SKM-1 (cell line): ENCODE data around the gene SLC7A5.
"Not testable (repeated sequence)": the region's sequence is repeated elsewhere in the genome, so short reads cannot be mapped to it uniquely, and the experiment has no call there.

ENCODE experiments used
- DNase-seq: peaks from one replicate; lab custom pipeline; 2025; ENCODE audit not compliant: unreplicated experiment; lab: John Stamatoyannopoulos, UW

The SLC7A5 gene

DNA sequence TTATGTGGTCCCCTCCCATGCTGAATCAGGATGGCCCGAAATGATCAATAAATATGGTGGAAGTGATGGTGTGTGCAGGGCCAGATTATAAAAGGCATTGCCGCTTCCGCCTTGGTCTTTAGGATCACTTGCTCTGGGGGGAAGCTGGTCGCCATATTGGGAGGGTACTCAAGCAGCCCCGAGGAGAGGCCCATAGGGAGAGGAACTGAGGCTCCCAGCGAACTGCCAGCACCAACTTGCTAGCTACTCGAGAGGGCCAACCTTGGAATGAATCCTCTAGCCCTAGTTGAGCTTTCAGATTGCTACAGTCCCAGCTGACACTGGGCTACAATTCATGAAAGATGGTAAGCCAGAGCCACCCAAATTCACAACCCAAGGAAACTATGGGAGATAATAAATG lies 19.0 kb upstream of the SLC7A5 start:
- DNase-seq, result not testable (repeated sequence)

DNA sequence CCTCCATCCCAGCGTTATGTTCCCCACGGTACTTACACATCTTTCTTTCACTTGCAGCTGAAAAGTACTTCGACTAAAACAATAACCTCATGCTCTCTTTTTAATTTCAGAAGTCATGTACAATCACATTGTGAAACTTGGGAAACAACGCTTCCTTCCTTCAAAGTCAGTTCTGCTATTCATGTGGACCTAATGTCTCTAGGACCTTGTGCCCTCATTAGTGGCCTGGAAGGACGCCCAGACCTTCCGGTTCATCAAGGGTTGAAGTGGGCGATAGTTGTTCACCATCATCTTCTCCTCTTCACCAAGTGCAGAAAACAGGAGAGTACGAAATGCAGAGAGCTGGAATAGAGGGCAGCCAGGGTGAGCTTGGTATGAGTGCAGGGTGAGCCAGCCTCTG lies 18.6 kb upstream of the SLC7A5 start:
- DNase-seq, result not testable (repeated sequence)

DNA sequence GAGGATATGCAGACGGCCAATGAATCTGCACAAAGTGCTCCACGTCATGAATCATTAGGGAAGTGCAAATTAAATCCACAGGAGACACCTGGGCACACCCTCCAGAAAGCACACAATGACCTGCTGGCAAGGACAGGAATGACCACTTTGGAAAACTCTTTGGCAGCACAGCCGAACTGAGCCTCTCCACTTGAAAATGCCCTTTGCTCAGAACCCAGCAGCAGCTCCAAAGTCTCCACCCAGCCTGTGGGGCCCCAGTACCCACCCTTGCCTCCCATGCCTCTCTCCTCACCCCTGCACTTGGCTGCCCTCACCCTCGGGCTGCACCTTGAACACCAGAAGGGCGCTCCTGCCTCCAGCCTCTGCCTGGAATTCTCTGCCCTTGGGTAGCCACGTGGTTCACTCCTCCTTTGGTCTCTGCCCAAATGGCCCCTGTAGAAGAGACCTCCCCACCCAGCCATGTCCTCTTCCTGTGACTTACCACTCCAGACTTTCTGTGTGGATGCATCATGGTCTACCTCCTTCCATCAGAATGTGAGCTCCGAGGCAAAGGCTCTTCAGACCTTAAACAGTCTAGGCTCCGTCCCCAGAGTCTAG lies 16.2 kb upstream of the SLC7A5 start:
- not testable (repeated sequence) for DNase-seq

DNA sequence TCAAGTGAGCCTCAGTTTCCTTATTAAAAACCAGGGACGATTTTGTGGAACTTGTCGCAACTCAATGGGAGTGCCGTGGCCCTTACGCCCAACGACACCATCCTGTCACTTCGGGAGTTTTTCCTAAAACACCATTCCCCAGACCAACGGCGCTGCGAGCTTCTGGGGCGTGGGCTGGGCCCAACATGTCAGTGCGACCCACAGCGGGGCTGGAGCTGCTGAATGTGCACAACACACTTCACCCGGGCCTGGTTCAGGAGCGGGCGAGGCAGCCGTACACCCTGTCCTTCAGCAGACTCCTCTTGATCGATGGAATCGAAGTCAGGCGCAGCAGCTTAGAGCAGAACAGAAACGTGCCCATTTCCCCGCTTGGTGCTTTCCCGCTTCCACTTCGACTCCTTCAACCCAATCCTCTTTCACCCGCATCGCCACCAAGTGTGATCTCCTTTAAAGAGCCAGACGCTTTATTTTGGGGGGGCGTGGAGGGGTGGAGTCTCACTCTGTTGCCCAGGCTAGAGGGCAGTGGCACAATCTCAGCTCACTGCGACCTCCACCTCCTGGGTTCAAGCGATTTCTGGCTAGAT lies 13.2 kb upstream of the SLC7A5 start:
- no peak for DNase-seq

DNA sequence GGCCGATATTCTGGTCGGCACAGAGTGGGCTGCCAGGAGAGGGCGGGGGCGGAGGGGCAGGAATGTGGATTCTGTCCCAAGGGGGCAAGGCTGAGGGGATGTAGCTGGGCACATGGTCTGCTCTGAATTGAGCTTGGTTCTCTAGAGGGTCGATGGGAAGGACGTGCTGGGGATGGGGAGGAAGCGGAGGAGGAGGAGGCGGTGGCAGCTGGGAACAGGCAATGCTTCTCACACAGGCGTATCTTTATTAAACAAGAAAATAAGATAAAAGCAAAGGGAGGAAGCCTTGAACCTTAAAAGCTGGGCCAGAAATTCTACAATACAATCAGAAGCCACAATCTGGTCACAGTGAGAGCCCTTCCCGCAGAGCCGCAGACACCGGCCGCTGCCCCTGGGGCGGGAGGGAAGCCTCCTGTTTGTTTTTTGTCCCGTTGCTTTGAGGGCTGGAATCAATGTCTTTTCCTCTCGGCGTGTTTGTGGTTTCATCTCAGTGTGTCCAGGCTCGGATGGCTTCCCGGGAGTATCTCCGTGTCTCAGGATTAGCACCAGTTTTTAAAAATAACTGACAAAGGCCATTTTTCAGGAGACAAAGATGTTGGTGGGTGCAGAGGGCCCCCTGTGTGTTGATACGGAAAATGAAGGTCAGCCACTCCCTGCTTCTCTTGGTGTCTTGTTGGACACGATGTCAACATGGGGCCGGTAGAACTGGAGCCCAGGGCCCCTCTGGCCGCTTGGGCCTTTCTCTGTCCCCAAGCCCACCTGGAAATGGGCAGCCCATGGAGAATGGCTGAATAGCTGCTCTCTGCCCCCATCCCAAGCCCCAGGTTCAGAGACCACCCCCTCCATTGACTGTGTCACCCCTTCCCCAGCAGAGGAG lies 12.3 kb upstream of the SLC7A5 start:
- DNase-seq, result no peak

DNA sequence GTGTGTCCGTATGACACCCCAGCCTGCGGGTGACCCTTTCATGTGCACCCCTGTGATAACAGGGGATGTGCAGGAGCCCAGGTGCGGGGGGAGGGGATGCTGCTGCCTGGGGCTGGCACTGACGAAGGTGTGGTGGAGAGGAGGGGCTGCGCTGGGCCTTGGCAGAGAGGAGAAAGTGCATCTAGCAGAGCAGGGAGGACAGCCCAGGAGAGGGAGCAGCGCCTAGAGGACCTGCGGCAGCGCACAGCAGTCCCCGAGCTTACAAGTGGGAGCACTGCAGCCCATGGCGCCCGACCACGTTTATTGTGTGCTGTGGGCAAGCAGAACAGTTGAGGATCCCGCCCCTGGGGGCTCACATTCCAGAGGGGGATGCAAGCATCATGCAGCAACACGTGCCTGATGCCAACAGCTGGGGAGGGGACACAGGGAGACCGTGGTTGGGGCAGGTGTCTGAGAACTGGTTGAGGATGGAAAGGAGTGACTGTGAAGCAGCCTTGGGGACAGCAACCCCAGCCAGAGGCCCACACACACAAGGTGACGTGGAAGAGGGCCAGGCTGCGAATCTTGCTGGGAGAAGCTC lies 10.9 kb upstream of the SLC7A5 start:
- no peak for DNase-seq

DNA sequence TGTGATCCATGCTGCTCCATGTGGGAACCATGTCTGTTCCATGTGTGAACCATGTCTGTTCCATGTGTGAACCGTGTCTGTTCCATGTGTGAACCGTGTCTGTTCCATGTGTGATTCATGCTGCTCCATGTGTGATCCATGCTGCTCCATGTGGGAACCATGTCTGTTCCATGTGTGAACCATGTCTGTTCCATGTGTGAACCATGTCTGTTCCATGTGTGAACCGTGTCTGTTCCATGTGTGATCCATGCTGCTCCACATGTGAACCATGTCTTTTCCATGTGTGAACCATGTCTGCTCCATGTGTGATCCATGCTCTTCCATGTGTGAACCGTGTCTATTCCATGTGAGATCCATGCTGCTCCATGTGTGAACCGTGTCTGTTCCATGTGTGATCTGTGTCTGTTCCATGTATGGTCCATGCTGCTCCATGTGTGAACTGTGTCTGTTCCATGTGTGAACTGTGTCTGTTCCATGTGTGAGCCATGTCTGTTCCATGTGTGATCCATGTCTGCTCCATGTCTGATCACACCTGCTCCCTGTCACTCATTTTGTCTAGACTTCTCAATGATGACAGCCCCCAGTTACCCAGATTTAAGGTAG lies 10.2 kb upstream of the SLC7A5 start:
- not testable (repeated sequence) for DNase-seq

DNA sequence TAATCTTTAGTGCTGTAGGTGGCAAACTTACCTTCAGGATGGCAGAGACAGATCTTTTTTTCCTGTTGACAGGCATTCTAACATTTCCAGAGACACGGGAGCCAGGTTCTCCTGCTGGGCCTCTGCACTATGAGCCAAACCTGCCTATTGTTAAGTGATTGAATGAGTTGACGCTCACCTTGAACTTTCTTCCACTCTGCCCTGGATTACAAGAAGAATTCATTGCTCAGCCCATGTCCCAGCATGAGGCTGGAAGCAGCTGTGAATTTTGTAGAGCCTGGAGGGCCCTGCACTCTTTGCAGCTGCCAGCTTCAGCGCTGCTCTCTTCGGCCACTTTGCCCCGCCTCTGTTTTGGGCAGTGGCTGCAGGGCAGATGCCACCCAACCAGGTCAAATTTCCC lies 9.4 kb upstream of the SLC7A5 start:
- no peak for DNase-seq

DNA sequence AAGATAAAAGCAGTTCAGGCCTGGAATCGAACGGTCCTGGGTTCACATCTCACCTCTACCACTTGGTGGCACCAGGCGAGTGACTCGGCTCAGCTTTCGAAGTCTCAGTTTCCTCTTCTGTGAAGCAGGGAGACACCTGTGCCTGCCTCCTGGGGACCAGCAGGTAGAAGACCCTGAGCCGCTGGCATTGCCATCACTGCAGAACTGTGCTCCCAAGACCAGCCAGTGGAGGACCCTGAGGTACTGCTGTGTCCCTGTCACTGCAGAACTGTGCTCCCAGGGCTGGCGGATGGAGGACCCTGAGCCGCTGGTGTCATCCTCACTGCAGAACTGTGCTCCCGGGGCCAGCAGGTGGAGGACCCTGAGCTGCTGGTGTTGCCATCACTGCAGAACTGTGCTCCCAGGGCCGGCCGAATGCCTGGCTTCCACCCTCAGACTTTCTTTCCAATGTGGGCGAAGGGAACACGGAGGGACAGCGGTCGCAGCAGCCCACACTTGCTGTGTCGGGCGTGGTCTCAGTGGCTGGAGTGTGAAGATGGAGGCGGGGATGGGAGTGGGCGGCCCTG lies 8.7 kb upstream of the SLC7A5 start:
- no peak for DNase-seq

DNA sequence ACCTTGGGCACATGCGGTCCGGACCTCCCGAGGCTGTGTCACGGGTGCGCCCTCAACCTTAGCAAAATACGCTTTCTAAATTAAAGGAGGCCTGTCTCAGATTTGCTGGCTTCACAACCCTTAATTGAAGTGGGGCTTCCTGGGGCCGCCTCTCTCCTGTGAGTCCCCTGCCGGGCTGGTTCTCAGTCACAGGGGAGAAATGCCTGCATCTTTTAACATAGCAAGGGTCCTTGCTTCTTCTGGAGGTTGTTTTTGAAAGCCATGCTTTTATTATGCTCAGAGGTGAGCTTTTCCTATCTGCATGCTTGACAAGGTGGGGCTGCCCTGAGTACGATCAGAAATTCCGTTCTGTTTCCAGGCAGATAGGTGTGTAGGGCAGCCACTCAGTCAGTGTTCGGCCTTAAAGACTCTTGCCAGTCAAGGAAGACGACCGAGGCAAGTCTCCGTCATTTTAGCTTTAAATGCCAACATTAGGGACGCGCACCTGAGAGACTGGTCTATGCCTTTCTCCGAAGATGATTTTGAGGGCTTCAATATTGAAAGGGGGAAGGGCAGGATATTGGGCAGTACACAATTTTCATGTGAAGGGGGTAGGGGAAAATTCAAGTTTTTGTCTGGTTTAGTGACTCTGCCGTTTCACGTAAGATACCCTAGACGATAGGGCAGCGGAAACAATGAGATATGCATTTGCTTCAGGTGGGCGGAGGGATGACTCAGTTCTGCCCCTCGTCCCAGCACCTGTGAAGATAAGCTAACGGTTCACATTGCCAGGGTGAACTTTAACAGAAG lies 5.5 kb upstream of the SLC7A5 start:
- DNase-seq, result no peak

DNA sequence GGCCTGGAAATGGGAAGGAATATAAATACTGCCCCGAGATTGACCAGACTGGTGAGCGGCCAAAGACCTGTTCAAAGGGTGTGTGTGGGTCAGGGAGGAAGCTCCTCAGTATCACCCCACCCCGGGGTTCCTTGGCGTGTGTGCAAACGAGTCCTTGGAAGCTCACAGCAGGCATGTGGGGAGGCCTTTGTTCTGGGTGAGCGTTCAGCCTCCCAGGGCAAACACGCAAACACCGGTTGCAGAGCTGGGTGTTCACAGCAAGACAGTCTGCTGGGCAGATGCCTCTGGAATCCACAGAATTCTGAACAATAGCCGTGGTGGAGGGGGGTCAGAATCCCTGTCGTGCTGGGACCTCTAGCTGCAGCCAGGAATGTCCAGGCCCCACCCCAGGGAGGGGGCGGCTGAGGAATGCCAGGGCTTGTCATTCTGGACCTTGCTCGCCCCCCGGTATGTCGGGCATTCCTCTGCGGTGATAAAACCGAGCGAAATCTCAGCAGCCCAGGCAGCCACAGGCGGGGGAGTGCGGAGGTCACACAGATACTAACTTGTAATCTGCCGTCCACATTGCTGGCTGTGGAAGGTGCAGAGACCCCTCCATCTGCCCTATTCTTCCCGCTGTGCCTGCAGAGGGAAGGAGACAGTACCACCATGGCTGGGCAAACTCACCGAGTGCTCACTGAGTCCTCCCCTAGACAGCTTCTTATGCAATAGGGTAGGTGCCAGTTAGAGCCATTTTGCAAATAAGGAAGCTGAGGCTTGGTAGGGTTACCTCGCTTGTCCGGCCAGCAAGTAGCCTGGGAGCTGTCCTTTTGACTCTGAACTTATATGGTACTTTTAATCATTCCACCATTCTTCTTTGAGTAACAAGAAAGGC lies 1.3 kb upstream of the SLC7A5 start:
- peak; percentile 73 for DNase-seq

DNA sequence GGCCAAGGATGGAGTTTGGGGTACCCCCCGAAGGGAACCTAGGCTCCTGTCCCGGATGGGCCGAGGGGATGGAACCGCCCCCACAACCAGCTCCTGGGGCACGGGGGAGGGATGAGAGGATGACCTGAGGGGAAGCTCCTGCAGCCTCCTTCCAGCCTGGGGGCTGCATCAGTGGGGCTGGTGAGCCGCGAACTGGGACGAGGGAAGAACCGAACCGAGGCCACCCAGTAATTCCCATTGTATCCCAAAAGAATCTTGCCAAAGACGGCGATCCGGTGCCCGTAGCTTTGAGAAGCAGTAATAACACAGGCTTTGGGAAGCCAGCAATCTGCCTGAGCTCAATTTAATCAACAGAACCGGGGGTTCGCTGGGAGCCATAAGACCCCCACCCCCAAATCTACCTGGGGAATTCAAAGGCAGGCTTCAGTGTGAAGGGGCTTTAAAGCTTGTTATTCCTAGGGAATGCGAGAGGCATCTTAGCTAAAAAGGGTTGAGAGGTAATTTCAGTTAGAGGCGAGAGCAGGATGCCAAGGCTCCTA lies 641 bp upstream of the SLC7A5 start:
- DNase-seq, result not testable (repeated sequence)

DNA sequence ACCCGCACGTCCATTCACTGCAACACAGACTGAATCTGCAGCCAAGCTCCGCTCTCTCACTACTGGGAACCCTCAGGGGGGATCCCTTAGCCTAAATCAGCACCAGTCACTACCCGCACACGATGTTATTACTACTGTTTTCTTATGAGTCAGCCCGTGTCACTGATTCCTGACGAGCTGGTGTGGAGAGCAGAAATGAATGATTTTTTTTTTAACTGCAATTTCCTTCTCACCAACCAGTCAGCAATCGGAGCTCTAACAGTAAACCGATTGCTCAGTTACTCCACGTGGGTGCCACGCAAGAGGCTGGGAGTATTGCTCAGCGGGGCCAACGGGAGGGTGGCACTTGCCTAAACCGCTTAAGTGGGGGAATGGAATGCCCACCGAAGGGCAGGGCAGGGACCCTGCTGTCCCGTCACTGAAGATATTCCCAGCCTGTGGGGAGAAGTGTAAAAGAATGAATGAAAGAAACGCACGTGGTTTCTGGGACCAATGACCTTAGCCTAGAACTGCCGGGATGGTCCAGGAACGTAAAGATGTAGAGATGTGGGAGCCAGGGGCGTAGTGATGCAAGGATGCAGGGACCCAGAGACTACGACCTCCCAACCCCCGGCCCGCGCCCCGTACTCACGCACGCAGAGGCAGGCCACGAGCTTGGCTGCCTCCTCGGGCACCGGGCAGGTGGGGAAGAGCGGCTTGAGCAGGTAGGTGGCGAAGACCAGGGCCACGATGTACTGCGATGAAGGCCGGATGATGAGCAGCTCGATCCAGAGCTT lies 865 bp downstream of the SLC7A5 start:
- peak; percentile 31 for DNase-seq

DNA sequence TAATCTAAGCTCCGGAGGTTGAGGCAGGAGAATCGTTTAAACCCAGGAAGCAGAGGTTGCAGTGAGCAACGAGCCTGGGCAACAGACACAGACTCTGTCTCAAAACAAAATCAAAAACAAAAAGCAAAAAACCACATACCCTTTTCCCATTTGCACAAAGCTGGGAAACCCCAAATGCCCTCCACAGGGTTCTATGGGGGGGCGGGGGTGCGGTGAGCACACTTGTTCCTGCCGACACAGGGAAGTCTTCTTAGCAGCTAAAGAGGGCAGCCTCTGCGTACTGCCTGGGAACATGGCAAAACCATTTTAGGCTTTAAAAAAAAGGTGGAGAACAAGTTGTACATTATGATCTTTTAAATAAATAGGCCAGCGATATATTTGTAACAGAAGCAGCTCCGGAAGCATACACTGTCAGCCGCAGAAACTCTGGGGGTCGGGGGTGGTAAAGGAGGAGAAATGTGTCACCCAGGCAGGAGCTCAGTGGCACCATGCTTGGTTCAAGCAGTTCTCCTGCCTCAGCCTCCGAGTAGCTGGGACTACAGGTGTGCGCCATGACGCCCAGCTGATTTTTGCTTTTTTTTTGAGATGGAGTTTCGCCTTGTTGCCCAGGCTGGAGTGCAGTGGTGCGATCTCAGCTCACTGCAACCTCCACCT lies 3.3 kb downstream of the SLC7A5 start:
- DNase-seq, result not testable (repeated sequence)

DNA sequence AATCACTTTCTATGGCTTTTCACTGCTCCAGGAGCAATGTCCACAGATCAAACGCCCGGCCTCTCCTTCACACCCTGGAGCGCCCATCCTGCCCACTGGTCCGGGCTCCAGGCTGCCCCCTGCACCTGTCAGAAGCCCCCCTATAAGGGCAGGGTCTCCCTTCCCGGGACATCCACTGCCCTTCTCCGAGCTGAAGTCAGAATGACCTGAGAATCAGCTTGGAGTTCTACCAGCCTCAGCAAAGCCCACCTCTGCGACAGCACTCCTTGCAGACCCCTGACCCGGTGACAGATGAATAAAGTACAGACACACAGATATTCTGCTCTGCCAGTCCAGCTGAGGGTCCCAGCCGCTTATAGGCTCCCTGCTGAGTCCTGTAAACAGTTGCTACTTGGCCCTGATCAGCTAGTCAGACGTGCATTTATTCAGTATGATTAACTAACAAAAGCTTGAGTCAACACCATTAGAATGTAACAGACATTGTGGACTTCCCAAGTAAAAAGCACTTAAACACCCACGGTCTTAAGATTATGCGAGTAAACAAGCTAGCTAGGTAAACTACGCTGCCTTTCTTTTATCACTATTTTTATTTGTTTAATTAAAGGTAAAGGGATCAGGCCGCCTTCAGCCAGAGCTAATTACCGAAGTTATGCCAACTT lies 4.8 kb downstream of the SLC7A5 start:
- no peak for DNase-seq

DNA sequence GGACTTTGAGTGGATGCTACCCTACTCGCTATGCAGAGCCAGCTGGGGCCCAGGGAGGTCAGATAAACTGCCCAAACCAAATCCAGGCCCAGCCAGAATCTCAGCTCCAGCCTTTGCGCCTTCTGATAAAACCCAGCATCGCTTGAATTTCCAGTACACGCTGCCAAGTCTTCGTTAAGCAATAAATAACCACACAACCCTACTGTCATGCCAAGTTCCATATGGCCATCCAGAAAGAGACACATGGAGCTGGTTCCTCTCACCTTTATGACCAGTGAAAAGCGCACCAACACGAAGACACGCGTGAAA lies 6.0 kb downstream of the SLC7A5 start:
- DNase-seq, result not testable (repeated sequence)

DNA sequence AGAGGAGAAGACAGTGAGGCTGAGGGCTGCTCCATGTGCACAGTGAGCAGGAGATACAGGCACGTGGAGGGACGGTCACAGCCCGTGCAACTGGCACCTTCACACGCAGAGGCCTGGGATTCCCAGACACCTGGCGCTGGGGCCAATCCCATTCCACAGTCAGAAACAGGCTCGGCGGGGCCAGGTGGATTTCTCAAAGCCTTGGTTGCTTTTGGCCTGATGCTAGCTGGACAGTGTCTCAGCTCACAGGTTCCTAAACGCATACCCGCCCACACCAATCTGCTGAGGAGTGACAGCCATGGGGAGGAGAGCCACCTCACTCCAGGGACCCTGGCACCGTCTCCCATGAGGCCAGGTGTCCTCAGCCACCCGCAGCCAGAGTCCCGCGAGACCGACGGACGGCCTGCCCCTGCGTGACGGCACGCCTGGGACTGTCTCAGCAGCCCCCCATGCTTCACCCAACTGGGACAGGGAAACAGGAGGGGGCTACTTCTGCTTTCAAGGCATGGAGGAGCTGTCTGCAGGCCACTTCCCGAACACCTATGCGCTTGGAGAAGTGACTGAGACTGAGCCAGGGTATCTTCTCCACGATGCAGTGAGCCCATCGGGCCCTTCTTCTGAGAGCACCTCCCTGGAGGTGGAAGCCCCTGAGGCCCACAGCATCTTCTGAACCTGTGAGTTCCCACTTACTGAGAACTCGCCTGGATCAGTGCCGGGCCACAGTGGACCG lies 6.5 kb downstream of the SLC7A5 start:
- not testable (repeated sequence) for DNase-seq
